Astrocyte (in vitro differentiated cells and primary cell): ENCODE measurements around the gene MORN1.

ENCODE experiments used
- EZH2 ChIP-seq: IDR thresholded peaks from 2 replicates; pipeline ENCODE4 v1.6.1; 2012; ENCODE audit warnings: mild to moderate bottlenecking, low read length, inconsistent platforms; ENCODE audit not compliant: insufficient read depth
- TF ChIP-seq, protein P1 (sequence below): IDR thresholded peaks from 2 replicates; pipeline ENCODE4 v1.5.1; 2011; ENCODE audit warnings: low read depth, mild to moderate bottlenecking, inconsistent platforms, low read length, moderate library complexity; ENCODE audit not compliant: insufficient read depth

DNA sequence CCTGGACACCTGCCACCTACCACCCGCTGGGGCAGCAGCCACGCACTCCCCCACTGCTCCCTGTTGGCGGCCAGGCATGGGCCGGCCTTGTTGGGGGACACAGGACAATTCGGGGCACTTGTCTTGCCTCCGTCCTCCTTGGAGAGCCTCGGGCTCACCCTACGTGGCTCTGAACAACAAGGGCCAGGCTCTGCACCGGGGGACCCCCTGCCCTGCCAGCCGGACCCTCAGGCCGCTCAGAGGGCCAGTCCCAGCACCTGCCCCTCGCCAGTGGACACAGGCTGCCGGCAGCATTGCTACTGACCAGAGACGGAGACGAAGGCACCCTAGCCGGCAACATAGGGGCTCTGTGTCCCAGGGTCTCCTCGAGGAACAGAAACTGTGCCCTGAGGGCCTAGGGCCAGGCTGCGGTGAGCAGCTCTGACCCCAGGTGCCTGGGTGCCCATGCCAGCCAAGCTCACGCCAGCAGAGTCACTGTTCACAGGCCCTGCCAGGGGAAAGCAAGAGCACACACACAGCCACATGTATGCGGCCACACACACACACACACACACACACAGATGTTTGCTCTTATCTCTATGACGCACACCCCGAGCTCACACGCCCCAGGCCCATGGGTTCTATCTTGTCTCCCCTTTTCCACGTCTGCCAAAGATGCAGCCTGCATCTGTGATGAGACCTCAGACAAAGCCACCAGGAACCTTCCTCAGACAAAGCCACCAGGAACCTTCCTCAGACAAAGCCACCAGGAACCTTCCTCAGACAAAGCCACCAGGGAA lies 45.9 kb downstream of the MORN1 start:
- TF ChIP-seq EZH2: no peak
- TF ChIP-seq, protein P1, sequence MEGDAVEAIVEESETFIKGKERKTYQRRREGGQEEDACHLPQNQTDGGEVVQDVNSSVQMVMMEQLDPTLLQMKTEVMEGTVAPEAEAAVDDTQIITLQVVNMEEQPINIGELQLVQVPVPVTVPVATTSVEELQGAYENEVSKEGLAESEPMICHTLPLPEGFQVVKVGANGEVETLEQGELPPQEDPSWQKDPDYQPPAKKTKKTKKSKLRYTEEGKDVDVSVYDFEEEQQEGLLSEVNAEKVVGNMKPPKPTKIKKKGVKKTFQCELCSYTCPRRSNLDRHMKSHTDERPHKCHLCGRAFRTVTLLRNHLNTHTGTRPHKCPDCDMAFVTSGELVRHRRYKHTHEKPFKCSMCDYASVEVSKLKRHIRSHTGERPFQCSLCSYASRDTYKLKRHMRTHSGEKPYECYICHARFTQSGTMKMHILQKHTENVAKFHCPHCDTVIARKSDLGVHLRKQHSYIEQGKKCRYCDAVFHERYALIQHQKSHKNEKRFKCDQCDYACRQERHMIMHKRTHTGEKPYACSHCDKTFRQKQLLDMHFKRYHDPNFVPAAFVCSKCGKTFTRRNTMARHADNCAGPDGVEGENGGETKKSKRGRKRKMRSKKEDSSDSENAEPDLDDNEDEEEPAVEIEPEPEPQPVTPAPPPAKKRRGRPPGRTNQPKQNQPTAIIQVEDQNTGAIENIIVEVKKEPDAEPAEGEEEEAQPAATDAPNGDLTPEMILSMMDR: no peak
